Measurements from ENCODE around the gene STK35. TPM values are rescaled to one million over a fixed set of nuclear protein-coding genes. Genes with fewer than 3 reads are reported as not detected.
"Not testable (repeated sequence)": the region's sequence is repeated elsewhere in the genome, so short reads cannot be mapped to it uniquely, and the experiment has no call there.

Gene STK35
- total RNA-seq, 2 experiments from 2014 or later, result 17.5 to 18.2 TPM

- Mint-ChIP-seq H3K4me3 (no peak overlapping the region), H3K9me3 (ENCODE audit: low read depth) (no peaks in the 10 kb centered on the region), H3K27me3 (peaks cover 8% of the 10 kb centered on the region), H3K27ac (no peak overlapping the region), H3K36me3 (no peaks in the 10 kb centered on the region), H3K4me1 (no peaks in the 10 kb centered on the region)
- CTCF ChIA-PET, result no interaction called here
- no peak for DNase-seq
- ATAC-seq, result no peak
Observed at GRCh38 chr20:2178318-2179232, 76.9 kb downstream of the STK35 start.

GRCh38 chr20:2179233-2179580 is 77.6 kb downstream of the STK35 start:
- Mint-ChIP-seq H3K9me3 (ENCODE audit: low read depth) (no peaks in the 10 kb centered on the region), H3K4me1 (no peaks in the 10 kb centered on the region), H3K27me3 (peaks cover 8% of the 10 kb centered on the region), H3K4me3 (no peak overlapping the region), H3K27ac (no peak overlapping the region), H3K36me3 (no peaks in the 10 kb centered on the region)
- ATAC-seq (no peak), DNase-seq (no peak)
- CTCF ChIA-PET, result no interaction called here

- H3K27me3 Mint-ChIP-seq, result peaks cover 8% of the 10 kb centered on the region
- no peak for DNase-seq
- no peak overlapping the region for H3K27ac Mint-ChIP-seq
- ATAC-seq, result no peak
- no peaks in the 10 kb centered on the region for H3K36me3 Mint-ChIP-seq
- H3K9me3 Mint-ChIP-seq (ENCODE audit: low read depth), result no peaks in the 10 kb centered on the region
- H3K4me1 Mint-ChIP-seq, result no peaks in the 10 kb centered on the region
- CTCF ChIA-PET, result no interaction called here
- no peak overlapping the region for H3K4me3 Mint-ChIP-seq
Observed at GRCh38 chr20:2179949-2180348, 78.3 kb downstream of the STK35 start.

GRCh38 chr20:2183381-2183780 is 81.8 kb downstream of the STK35 start:
- Mint-ChIP-seq H3K9me3 (ENCODE audit: low read depth) (peaks cover 3% of the 10 kb centered on the region), H3K36me3 (no peaks in the 10 kb centered on the region), H3K4me1 (no peaks in the 10 kb centered on the region), H3K27me3 (peaks cover 16% of the 10 kb centered on the region), H3K27ac (no peak overlapping the region), H3K4me3 (no peak overlapping the region)
- CTCF ChIA-PET, result interaction anchor here (0.9 to 1.0 kb wide), 2 partner anchors 11 to 217 kb away, joined by 3 to 5 read pairs; no protein-coding TSS in a partner anchor
- no peak for DNase-seq
- ATAC-seq, result no peak

GRCh38 chr20:2184933-2185332 is 83.3 kb downstream of the STK35 start:
- H3K4me3 Mint-ChIP-seq; H3K36me3 Mint-ChIP-seq; ATAC-seq; H3K4me1 Mint-ChIP-seq; CTCF ChIA-PET; H3K27ac Mint-ChIP-seq; DNase-seq; H3K9me3 Mint-ChIP-seq (ENCODE audit: low read depth): not testable (repeated sequence)
- H3K27me3 Mint-ChIP-seq, result peaks cover 22% of the 10 kb centered on the region

GRCh38 chr20:2195614-2196013 is 94.0 kb downstream of the STK35 start:
- Mint-ChIP-seq H3K4me1 (no peaks in the 10 kb centered on the region), H3K9me3 (ENCODE audit: low read depth) (no peaks in the 10 kb centered on the region), H3K4me3 (no peak overlapping the region), H3K27ac (no peak overlapping the region), H3K27me3 (peaks cover 15% of the 10 kb centered on the region), H3K36me3 (no peaks in the 10 kb centered on the region)
- CTCF ChIA-PET, result no interaction called here
- ATAC-seq, result no peak
- DNase-seq, result no peak

DNA sequence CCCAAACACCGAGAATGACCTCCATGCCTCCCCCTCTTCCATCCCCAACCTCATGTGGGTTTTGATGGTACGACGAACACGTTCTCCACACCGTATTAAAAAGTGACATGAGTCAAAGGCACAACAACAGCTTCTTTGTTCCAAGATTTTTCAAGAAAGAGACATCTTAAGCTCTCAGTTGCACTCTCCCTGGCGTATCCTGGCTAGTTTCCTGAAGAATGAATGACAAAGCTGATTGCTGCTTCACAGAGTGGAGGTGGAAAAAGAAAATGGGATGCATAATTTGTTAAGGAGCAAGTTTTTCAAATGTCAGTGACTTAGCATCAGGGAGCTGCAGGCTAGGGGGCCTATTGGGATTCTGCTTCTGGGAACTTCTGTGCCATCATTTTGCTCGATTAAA is 95.5 kb downstream of the STK35 start:
- ATAC-seq, result no peak
- Mint-ChIP-seq H3K27me3 (peaks cover 25% of the 10 kb centered on the region), H3K36me3 (no peaks in the 10 kb centered on the region), H3K4me1 (no peaks in the 10 kb centered on the region), H3K9me3 (ENCODE audit: low read depth) (no peaks in the 10 kb centered on the region), H3K4me3 (no peak overlapping the region), H3K27ac (no peak overlapping the region)
- CTCF ChIA-PET, result interaction anchor here (1.0 to 2.5 kb wide), 2 partner anchors 10 to 25 kb away, joined by 3 to 14 read pairs; no protein-coding TSS in a partner anchor
- no peak for DNase-seq

Other genes starting within 250 kb of the STK35 start
- gene SIRPA, start 206.4 kb upstream of the STK35 start, total RNA-seq, result not detected
- not detected for gene PDYN, start 107.8 kb upstream of the STK35 start, total RNA-seq
- not detected for gene TGM3, start 194.2 kb downstream of the STK35 start, total RNA-seq